GM18520 (cell line): ENCODE data around the gene ST3GAL4.
"Not testable (repeated sequence)": the region's sequence is repeated elsewhere in the genome, so short reads cannot be mapped to it uniquely, and the experiment has no call there.

Experiments used
- ATAC-seq: cut with Tn5 transposase; IDR thresholded peaks from one replicate; pipeline ENCODE4 v1.9.1; 2021; ENCODE audit not compliant: unreplicated experiment

ST3GAL4 gene

GRCh38 chr11:126384449-126385070, 29.1 kb downstream of the ST3GAL4 start:
- ATAC-seq, result no peak

GRCh38 chr11:126385991-126386728, 30.7 kb downstream of the ST3GAL4 start:
- no peak for ATAC-seq

GRCh38 chr11:126386729-126387071, 31.2 kb downstream of the ST3GAL4 start:
- ATAC-seq, result not testable (repeated sequence)

GRCh38 chr11:126387857-126388256, 32.4 kb downstream of the ST3GAL4 start:
- no peak for ATAC-seq

GRCh38 chr11:126390272-126390867, 34.9 kb downstream of the ST3GAL4 start:
- ATAC-seq, result no peak

GRCh38 chr11:126391286-126391954, 35.9 kb downstream of the ST3GAL4 start:
- no peak for ATAC-seq

- no peak for ATAC-seq
These were observed 36.6 kb downstream of the ST3GAL4 start for GRCh38 chr11:126391970-126392632.

- no peak for ATAC-seq
These were observed 37.1 kb downstream of the ST3GAL4 start for GRCh38 chr11:126392633-126393013.

GRCh38 chr11:126393143-126393542, 37.7 kb downstream of the ST3GAL4 start:
- no peak for ATAC-seq

- ATAC-seq, result no peak
These were observed 38.5 kb downstream of the ST3GAL4 start for GRCh38 chr11:126394036-126394435.

GRCh38 chr11:126394634-126395072, 39.2 kb downstream of the ST3GAL4 start:
- ATAC-seq, result not testable (repeated sequence)

- not testable (repeated sequence) for ATAC-seq
These were observed 40.3 kb downstream of the ST3GAL4 start for GRCh38 chr11:126395784-126396183.

- ATAC-seq, result not testable (repeated sequence)
These were observed 40.8 kb downstream of the ST3GAL4 start for GRCh38 chr11:126396266-126396665.

GRCh38 chr11:126396965-126397364, 41.5 kb downstream of the ST3GAL4 start:
- ATAC-seq, result no peak

GRCh38 chr11:126398296-126398695, 42.8 kb downstream of the ST3GAL4 start:
- no peak for ATAC-seq

- no peak for ATAC-seq
These were observed 43.2 kb downstream of the ST3GAL4 start for GRCh38 chr11:126398721-126399120.

GRCh38 chr11:126400019-126400418, 44.5 kb downstream of the ST3GAL4 start:
- no peak for ATAC-seq

GRCh38 chr11:126400479-126400878, 45.0 kb downstream of the ST3GAL4 start:
- ATAC-seq, result no peak

GRCh38 chr11:126403022-126403581, 47.6 kb downstream of the ST3GAL4 start:
- ATAC-seq, result no peak

GRCh38 chr11:126403658-126404057, 48.2 kb downstream of the ST3GAL4 start:
- ATAC-seq, result peak; percentile 99

GRCh38 chr11:126404367-126404766, 48.9 kb downstream of the ST3GAL4 start:
- no peak for ATAC-seq
